PC-3 (cell line): ENCODE data around the gene SLCO2A1. TPM values are rescaled to one million over a fixed set of nuclear protein-coding genes. Genes with fewer than 3 reads are reported as not detected.

Experiments
- ATAC-seq: fragments of 200-7000 bp; cut with Tn5 transposase; 2 replicates; pipeline ENCODE4 v1.9.1; 2020; ENCODE audit warnings: mild to moderate bottlenecking, moderate library complexity
- BruUV-seq: library from RNA; stranded (reverse); fragments of 400-500 nt; replicated peaks from 2 replicates; lab custom pipeline; 2021; lab: Mats Ljungman, UMichigan
- CTCF ChIA-PET: fragments of 300-600 bp; sonication (Branson Sonifier 250); formaldehyde crosslinking; loops from one replicate; lab custom pipeline; 2022; ENCODE audit warnings: antibody characterized with exemption; lab: Charles Lee
- POLR2A ChIA-PET: fragments of 300-600 bp; sonication (Branson Sonifier 250); formaldehyde crosslinking; loops from one replicate; lab custom pipeline; 2022; ENCODE audit warnings: antibody characterized with exemption; ENCODE audit not compliant: unreplicated experiment; lab: Charles Lee
- DNase-seq: peaks from one replicate; pipeline ENCODE4 v3.0.0-alpha.2; 2015
- H2AFZ ChIP-seq: fragments of 300-600 bp; sonication (generic); 2 replicates; pipeline ENCODE4 v1.6.0; 2016; ENCODE audit warnings: antibody characterized with exemption, low read length
- H3F3A ChIP-seq: fragments of 300-600 bp; sonication (generic); one replicate; pipeline ENCODE4 v1.6.0; 2017; ENCODE audit warnings: antibody characterized with exemption, low read length, control low read depth, mild to moderate bottlenecking; ENCODE audit not compliant: unreplicated experiment
- H3K27ac ChIP-seq: fragments of 300-600 bp; sonication (generic); 2 replicates; pipeline ENCODE4 v1.5.1; 2016; ENCODE audit warnings: mild to moderate bottlenecking, low read length
- H3K27me3 ChIP-seq: fragments of 300-600 bp; sonication (generic); 2 replicates; pipeline ENCODE4 v1.6.1; 2016; ENCODE audit warnings: low read length, mixed read lengths
- H3K36me3 ChIP-seq: fragments of 300-600 bp; sonication (generic); 2 replicates; pipeline ENCODE4 v1.6.1; 2016; ENCODE audit warnings: low read depth, mixed run types, low read length, mixed read lengths
- H3K4me1 ChIP-seq: fragments of 300-600 bp; sonication (generic); 2 replicates; pipeline ENCODE4 v1.5.1; 2016; ENCODE audit warnings: low read length; ENCODE audit not compliant: insufficient read depth
- H3K4me2 ChIP-seq: fragments of 300-600 bp; sonication (generic); 2 replicates; pipeline ENCODE4 v1.6.0; 2016; ENCODE audit warnings: low read length
- H3K4me3 ChIP-seq: fragments of 300-600 bp; sonication (generic); 2 replicates; pipeline ENCODE4 v1.5.1; 2016; ENCODE audit warnings: mild to moderate bottlenecking, low read length, mixed read lengths
- H3K79me2 ChIP-seq: fragments of 300-600 bp; sonication (generic); 2 replicates; pipeline ENCODE4 v1.6.1; 2017; ENCODE audit warnings: low read length, mixed read lengths
- H3K9ac ChIP-seq: fragments of 300-600 bp; sonication (generic); 2 replicates; pipeline ENCODE4 v1.6.0; 2016; ENCODE audit warnings: mild to moderate bottlenecking, low read length
- H3K9me2 ChIP-seq: fragments of 300-600 bp; sonication (generic); replicated peaks from 2 replicates; pipeline ENCODE4 v1.6.1; 2016; ENCODE audit warnings: mixed run types, low read length, mixed read lengths
- H3K9me3 ChIP-seq: fragments of 300-600 bp; sonication (generic); 2 replicates; pipeline ENCODE4 v1.6.1; 2016; ENCODE audit warnings: low read length, mixed read lengths
- H4K20me1 ChIP-seq: fragments of 300-600 bp; sonication (generic); 2 replicates; pipeline ENCODE4 v1.6.1; 2016; ENCODE audit warnings: low read length, mixed read lengths
- CTCF ChIP-seq: fragments of 300-600 bp; sonication (generic); conservative IDR thresholded peaks from 2 replicates; pipeline ENCODE4 v1.5.1; 2017; ENCODE audit warnings: antibody characterized with exemption, low read depth, mild to moderate bottlenecking, low read length
- EZH2 ChIP-seq: fragments of 300-600 bp; sonication (generic); IDR thresholded peaks from one replicate; pipeline ENCODE4 v1.6.1; 2017; ENCODE audit warnings: antibody characterized with exemption, mild to moderate bottlenecking, low read length; ENCODE audit not compliant: unreplicated experiment
- EZH2phosphoT487 ChIP-seq: fragments of 300-600 bp; sonication (generic); IDR thresholded peaks from 2 replicates; pipeline ENCODE4 v1.6.1; 2018; ENCODE audit warnings: mild to moderate bottlenecking, antibody characterized with exemption, low read length, borderline replicate concordance
- intact Hi-C: fragments of 100-400 bp; cut with micrococcal nuclease; formaldehyde crosslinking; loops from 2 replicates; pipeline ENCODE4 v1.9.0; 2023
- total RNA-seq: library from RNA; depleted of rRNA; stranded (reverse); fragments of >200 nt; gene quantifications from 2 replicates; pipeline ENCODE4 v1.2.3, GENCODE V29; 2014

The SLCO2A1 gene
- total RNA-seq, 1 experiment from 2014 or later, result not detected

GRCh38 chr3:134040066-134040465, 10.3 kb upstream of the SLCO2A1 start:
- no peaks in the 10 kb centered on the region for H3K9me2 ChIP-seq
- intact Hi-C loops, result no loop called here
- no peaks in the 10 kb centered on the region for H3K36me3 ChIP-seq
- no peak overlapping the region for H3K9ac ChIP-seq
- DNase-seq (no peak), ATAC-seq (no peak)
- H3K27me3 ChIP-seq, result no peaks in the 10 kb centered on the region
- H3F3A ChIP-seq, result no peaks in the 10 kb centered on the region
- no peaks in the 10 kb centered on the region for H3K9me3 ChIP-seq
- H2AFZ ChIP-seq, result no peak overlapping the region
- CTCF ChIA-PET, result no interaction called here
- POLR2A ChIA-PET, result no interaction called here
- H4K20me1 ChIP-seq, result no peaks in the 10 kb centered on the region
- TF ChIP-seq EZH2phosphoT487 (no peak), CTCF (no peak), EZH2 (no peak)
- H3K4me2 ChIP-seq, result no peak overlapping the region
- no peak overlapping the region for H3K4me3 ChIP-seq
- BruUV-seq, result no TSS peak
- H3K27ac ChIP-seq, result no peak overlapping the region
- no peaks in the 10 kb centered on the region for H3K79me2 ChIP-seq
- peaks cover 6% of the 10 kb centered on the region; the same call in 1 of the 2 replicates for H3K4me1 ChIP-seq

- ChIA-PET CTCF (no interaction called here), POLR2A (no interaction called here)
- H3F3A ChIP-seq, result no peaks in the 10 kb centered on the region
- no peaks in the 10 kb centered on the region for H3K27me3 ChIP-seq
- no peaks in the 10 kb centered on the region for H4K20me1 ChIP-seq
- peaks cover 6% of the 10 kb centered on the region; the same call in 1 of the 2 replicates for H3K4me1 ChIP-seq
- no peak overlapping the region for H3K9ac ChIP-seq
- H3K9me3 ChIP-seq, result no peaks in the 10 kb centered on the region
- peak; percentile 22; the same call in 1 of the 2 replicates for ATAC-seq
- intact Hi-C loops, result no loop called here
- TF ChIP-seq CTCF, result peak; percentile 38; the same call in 1 of the 2 replicates
- TF ChIP-seq EZH2phosphoT487, result no peak
- no peaks in the 10 kb centered on the region for H3K9me2 ChIP-seq
- no peaks in the 10 kb centered on the region for H3K36me3 ChIP-seq
- no peak overlapping the region for H2AFZ ChIP-seq
- no peaks in the 10 kb centered on the region for H3K79me2 ChIP-seq
- DNase-seq, result peak; percentile 36
- H3K27ac ChIP-seq, result no peak overlapping the region
- no peak overlapping the region for H3K4me3 ChIP-seq
- no peak overlapping the region for H3K4me2 ChIP-seq
- BruUV-seq, result no TSS peak
Measured at GRCh38 chr3:134039161-134039862, 9.6 kb upstream of the SLCO2A1 start.

- no peaks in the 10 kb centered on the region for H3K9me2 ChIP-seq
Measured at GRCh38 chr3:134038716-134039115, 9.0 kb upstream of the SLCO2A1 start.

More at GRCh38 chr3:134038716-134039115, 9.0 kb upstream of the SLCO2A1 start:
- TF ChIP-seq EZH2phosphoT487 (no peak), EZH2 (no peak)
- Histone ChIP-seq H3K9me3 (no peaks in the 10 kb centered on the region), H3K27ac (no peak overlapping the region), H3K36me3 (no peaks in the 10 kb centered on the region), H3K79me2 (no peaks in the 10 kb centered on the region), H3K4me1 (peaks cover 6% of the 10 kb centered on the region; the same call in 1 of the 2 replicates), H3K4me2 (no peak overlapping the region), H3F3A (no peaks in the 10 kb centered on the region), H3K27me3 (no peaks in the 10 kb centered on the region), H2AFZ (no peak overlapping the region), H3K9ac (no peak overlapping the region), H3K4me3 (no peak overlapping the region), H4K20me1 (no peaks in the 10 kb centered on the region)
- DNase-seq, result no peak
- ATAC-seq, result no peak
- intact Hi-C loops, result no loop called here
- ChIA-PET CTCF (no interaction called here), POLR2A (no interaction called here)
- no TSS peak for BruUV-seq
